H1 (cell line): ENCODE results near the gene GPR15. TPM values are rescaled to one million over a fixed set of nuclear protein-coding genes. Genes with fewer than 3 reads are reported as not detected.

Experiments used
- CTCF ChIA-PET: fragments of 300-600 bp; sonication (Branson Sonifier 250); formaldehyde crosslinking; loops from one replicate; lab custom pipeline; 2021; ENCODE audit not compliant: partially characterized antibody; lab: Charles Lee
- POLR2A ChIA-PET: fragments of 300-600 bp; sonication (Branson Sonifier 250); formaldehyde crosslinking; loops from one replicate; lab custom pipeline; 2021; ENCODE audit warnings: inconsistent platforms; ENCODE audit not compliant: partially characterized antibody; lab: Charles Lee
- DNase-seq, 2 experiments: peaks; one replicate each; pipeline versions ENCODE4 v3.0.0 to v3.0.0-alpha.2; 2010 to 2022; ENCODE audit warnings: low spot score in 2 of 2, low read depth in 1 of 2, mixed read lengths in 1 of 2
- FAIRE-seq: peaks from 2 replicates; lab custom pipeline; 2011; peaks lifted over from hg19 to GRCh38; lab: Jason Lieb, UNC
- H2AFZ ChIP-seq: 2 replicates; pipeline ENCODE4 v1.8.1; 2012; ENCODE audit warnings: low read length, inconsistent platforms
- H2AK5ac ChIP-seq: 2 replicates; pipeline ENCODE4 v1.6.1; 2013; ENCODE audit warnings: low read depth, low read length
- H2BK120ac ChIP-seq: replicated peaks from 2 replicates; pipeline ENCODE3; 2013; ENCODE audit warnings: low read depth, low read length, inconsistent platforms
- H2BK12ac ChIP-seq: 2 replicates; pipeline ENCODE4 v1.6.1; 2013; ENCODE audit warnings: low read depth, low read length
- H2BK15ac ChIP-seq: 2 replicates; pipeline ENCODE4 v1.6.1; 2013; ENCODE audit warnings: low read length
- H2BK20ac ChIP-seq: 2 replicates; pipeline ENCODE4 v1.6.1; 2013; ENCODE audit warnings: low read length
- H2BK5ac ChIP-seq: 2 replicates; pipeline ENCODE4 v1.6.1; 2013; ENCODE audit warnings: low read depth, low read length
- H3K14ac ChIP-seq: 2 replicates; pipeline ENCODE4 v1.6.1; 2013; ENCODE audit warnings: inconsistent platforms; ENCODE audit not compliant: insufficient read length
- H3K18ac ChIP-seq: 2 replicates; pipeline ENCODE4 v1.6.1; 2013; ENCODE audit warnings: low read length; ENCODE audit errors: extremely low read depth
- H3K23ac ChIP-seq: 2 replicates; pipeline ENCODE4 v1.6.1; 2013; ENCODE audit warnings: inconsistent platforms; ENCODE audit not compliant: insufficient read length
- H3K23me2 ChIP-seq: 2 replicates; pipeline ENCODE4 v1.6.1; 2013; ENCODE audit warnings: low read depth, low read length
- H3K27ac ChIP-seq: 2 replicates; pipeline ENCODE4 v1.6.1; 2011; ENCODE audit warnings: low read depth, low read length, inconsistent platforms
- H3K27me3 ChIP-seq, 4 experiments: replicated peaks in 1 of 4; 1 replicate in 1 of 4; 2 replicates in 3 of 4; pipeline versions ENCODE4 v1.6.1 to v1.8.1; 2011 to 2013; ENCODE audit warnings: low read length in 3 of 4, mild to moderate bottlenecking in 3 of 4, inconsistent platforms in 2 of 4, mixed read lengths in 2 of 4, moderate library complexity in 1 of 4; ENCODE audit not compliant: control insufficient read depth in 3 of 4, insufficient read depth in 3 of 4; ENCODE audit errors: extremely low read depth in 1 of 4
- H3K36me3 ChIP-seq, 4 experiments: 2 replicates each; pipeline versions ENCODE4 v1.6.1 to v1.8.1; 2011 to 2013; ENCODE audit warnings: mild to moderate bottlenecking in 4 of 4, low read length in 3 of 4, moderate library complexity in 2 of 4, control low read depth in 1 of 4, inconsistent platforms in 1 of 4; ENCODE audit not compliant: insufficient read depth in 4 of 4, control insufficient read depth in 2 of 4
- H3K4ac ChIP-seq: replicated peaks from 2 replicates; pipeline ENCODE3; 2013; ENCODE audit warnings: low read length, low read depth, mixed read lengths, inconsistent platforms; ENCODE audit not compliant: insufficient read length
- H3K4me1 ChIP-seq, 4 experiments: replicated peaks in 1 of 4; 1 replicate in 1 of 4; 2 replicates in 3 of 4; pipeline versions ENCODE4 v1.6.1 to v1.8.1; 2011 to 2013; ENCODE audit warnings: low read length in 3 of 4, inconsistent platforms in 2 of 4, mixed read lengths in 1 of 4; ENCODE audit not compliant: insufficient read depth in 4 of 4, control insufficient read depth in 3 of 4
- H3K4me2 ChIP-seq, 2 experiments: 2 replicates each; pipeline versions ENCODE4 v1.6.1 to v1.8.1; 2011 to 2013; ENCODE audit warnings: low read depth in 2 of 2, low read length in 2 of 2, control low read depth in 1 of 2, inconsistent platforms in 1 of 2, mild to moderate bottlenecking in 1 of 2; ENCODE audit not compliant: insufficient read depth in 1 of 2
- H3K4me3 ChIP-seq, 4 experiments: fragments of 200-600, 300-600 bp in 1 of 4; sonication (generic), shearing (Covaris generic), sonication (Bioruptor Twin) in 1 of 4; 2 replicates each; pipeline versions ENCODE4 v1.5.1 to v1.8.1; 2011 to 2016; ENCODE audit warnings: low read length in 4 of 4, low read depth in 3 of 4, control low read depth in 2 of 4, inconsistent platforms in 2 of 4, mild to moderate bottlenecking in 2 of 4, mixed read lengths in 1 of 4, moderate library complexity in 1 of 4; ENCODE audit not compliant: insufficient read depth in 2 of 4; ENCODE audit errors: extremely low read depth in 1 of 4
- H3K56ac ChIP-seq: replicated peaks from 2 replicates; pipeline ENCODE3; 2013; ENCODE audit warnings: low read depth, mild to moderate bottlenecking, mixed read lengths, low read length, inconsistent platforms; ENCODE audit not compliant: insufficient read length
- H3K79me1 ChIP-seq: 2 replicates; pipeline ENCODE4 v1.6.1; 2013; ENCODE audit warnings: low read depth, low read length, control low read depth
- H3K79me2 ChIP-seq, 2 experiments: 2 replicates each; pipeline versions ENCODE4 v1.6.1 to v1.8.1; 2012 to 2013; ENCODE audit warnings: low read length in 2 of 2, mild to moderate bottlenecking in 2 of 2, inconsistent platforms in 1 of 2; ENCODE audit not compliant: insufficient read depth in 2 of 2, control insufficient read depth in 1 of 2
- H3K9ac ChIP-seq, 4 experiments: replicated peaks in 1 of 4; 1 replicate in 1 of 4; 2 replicates in 3 of 4; pipeline versions ENCODE4 v1.6.1 to v1.8.1; 2011 to 2013; ENCODE audit warnings: low read depth in 3 of 4, low read length in 3 of 4, control low read depth in 2 of 4, mild to moderate bottlenecking in 2 of 4, moderate library complexity in 2 of 4, inconsistent platforms in 1 of 4; ENCODE audit errors: extremely low read depth in 1 of 4
- H3K9me3 ChIP-seq, 2 experiments: 2 replicates each; pipeline versions ENCODE4 v1.6.1 to v1.8.1; 2012 to 2013; ENCODE audit warnings: mild to moderate bottlenecking in 2 of 2, moderate library complexity in 2 of 2, control low read depth in 1 of 2, inconsistent platforms in 1 of 2, low read depth in 1 of 2, low read length in 1 of 2, mixed read lengths in 1 of 2; ENCODE audit not compliant: insufficient read depth in 2 of 2
- H4K20me1 ChIP-seq, 2 experiments: replicated peaks in 1 of 2; 2 replicates each; pipeline versions ENCODE3 to v1.8.1; 2011 to 2013; ENCODE audit warnings: inconsistent platforms in 2 of 2, low read length in 2 of 2, mild to moderate bottlenecking in 1 of 2; ENCODE audit not compliant: insufficient read depth in 2 of 2, control insufficient read depth in 1 of 2
- H4K5ac ChIP-seq: 2 replicates; pipeline ENCODE4 v1.6.1; 2013; ENCODE audit warnings: low read length, low read depth, mixed read lengths, inconsistent platforms; ENCODE audit not compliant: insufficient read length
- H4K8ac ChIP-seq: 2 replicates; pipeline ENCODE4 v1.8.0; 2013; ENCODE audit warnings: mild to moderate bottlenecking, moderate library complexity, low read length, inconsistent platforms; ENCODE audit not compliant: insufficient read depth; ENCODE audit errors: extremely low read depth
- H4K91ac ChIP-seq: replicated peaks from 2 replicates; pipeline ENCODE3; 2013; ENCODE audit warnings: low read length, mixed read lengths, inconsistent platforms; ENCODE audit not compliant: insufficient read length
- EGR1 ChIP-seq: IDR thresholded peaks from 2 replicates; pipeline ENCODE4 v1.6.1; 2011; ENCODE audit warnings: low read depth, low read length, borderline replicate concordance
- GTF2F1 ChIP-seq: IDR thresholded peaks from 2 replicates; pipeline ENCODE4 v1.6.1; 2012; ENCODE audit warnings: low read depth, low read length, improper control_type of control experiment, borderline replicate concordance
- JUN ChIP-seq: IDR thresholded peaks from 2 replicates; pipeline ENCODE4 v1.6.1; 2011; ENCODE audit warnings: low read depth, mild to moderate bottlenecking, improper control_type of control experiment, low read length
- PHF8 ChIP-seq: fragments of 200-600 bp; sonication (generic); conservative IDR thresholded peaks from 2 replicates; pipeline ENCODE4 v1.7.1; 2012; ENCODE audit warnings: low read depth, mild to moderate bottlenecking, inconsistent platforms, low read length, moderate library complexity
- SIX5 ChIP-seq: IDR thresholded peaks from 2 replicates; pipeline ENCODE4 v1.6.1; 2011; ENCODE audit warnings: mild to moderate bottlenecking, low read depth, low read length
- YY1 ChIP-seq: IDR thresholded peaks from 2 replicates; pipeline ENCODE4 v1.6.1; 2011; ENCODE audit warnings: low read depth, mild to moderate bottlenecking, low read length
- WGBS, 2 experiments: shearing (Covaris generic) in 1 of 2; methylation state at CpG; one replicate each; pipeline versions ENCODE4 v1.1.6 to v1.1.7; 2013 to 2015; ENCODE audit warnings: low lambda C conversion rate in 2 of 2, mixed read lengths in 2 of 2, inconsistent platforms in 1 of 2, low coverage in 1 of 2, missing lambda C conversion rate in 1 of 2; ENCODE audit not compliant: insufficient replicate concordance in 2 of 2, insufficient coverage in 1 of 2, insufficient read length in 1 of 2; ENCODE audit errors: extremely low coverage in 1 of 2, missing lambda C conversion rate in 1 of 2; 5-methylcytosine and 5-hydroxymethylcytosine counted together
- polyA plus RNA-seq, 7 experiments: library from polyadenylated mRNA; depleted of rRNA in 3 of 7; stranded (reverse) in 5 of 7; unstranded in 2 of 7; fragments of >200 nt in 5 of 7; fragments of 200-250 nt in 2 of 7; gene quantifications; 1 replicate in 5 of 7; 2 replicates in 1 of 7; 4 replicates in 1 of 7; pipeline versions ENCODE4 v1.2.1 to v1.2.3, GENCODE V29; 2011 to 2013; ENCODE audit warnings: missing spikeins in 2 of 7, mixed read lengths in 2 of 7
- total RNA-seq: library from RNA; stranded (reverse); fragmentation: NEBNext Ultra II Directional; extraction: Animal tissue kit (Norgen Biotek cat#: 25700); gene quantifications from 2 replicates; pipeline ENCODE4 v1.2.1, GENCODE V29; 2021
- TF ChIP-seq, protein P1 (sequence below): IDR thresholded peaks from 2 replicates; pipeline ENCODE4 v1.6.1; 2011; ENCODE audit warnings: low read depth, mild to moderate bottlenecking, low read length; ENCODE audit not compliant: insufficient read depth

GPR15 gene
- total and polyA plus RNA-seq, 2 of the 8 experiments (the other 6 are each of a cell fraction or from before 2014, with no cell fraction given) = not detected

DNA sequence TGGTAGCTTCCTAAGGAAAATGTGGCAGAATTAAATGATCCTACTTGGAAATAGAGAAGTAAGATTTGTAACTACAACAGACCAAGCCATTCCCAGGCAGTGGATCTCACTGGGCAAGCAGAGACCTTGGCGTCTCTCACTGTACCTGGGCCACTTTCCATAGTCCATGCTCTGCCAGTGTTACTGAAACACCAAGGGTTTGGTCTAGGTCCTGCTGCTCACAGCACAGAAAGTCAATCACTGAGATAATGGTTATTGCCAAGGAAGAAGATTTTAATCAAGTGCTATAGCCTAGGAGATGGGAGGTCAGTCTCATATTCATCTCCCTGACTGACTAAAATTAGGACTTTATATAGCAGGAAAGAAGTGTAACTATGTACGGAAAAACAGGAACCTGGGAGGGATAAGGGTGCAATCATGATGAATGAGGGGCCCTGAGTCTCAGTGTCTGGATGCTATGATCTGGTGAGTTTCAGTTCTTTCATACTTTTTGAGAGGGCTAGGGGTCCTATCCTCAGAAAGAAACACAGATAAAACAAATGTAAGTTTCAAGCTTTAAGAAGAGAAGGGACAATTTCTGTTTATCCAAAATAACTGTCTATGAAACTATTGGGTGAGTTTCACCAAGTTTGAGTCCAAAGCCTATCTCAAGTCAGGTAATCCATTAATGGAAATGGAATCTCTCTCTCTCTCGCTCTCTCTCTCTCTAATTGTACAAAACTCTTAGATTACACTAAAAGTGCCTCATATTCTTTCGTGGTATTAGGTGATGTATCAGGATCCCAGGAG, 20.6 kb downstream of the GPR15 start:
- Histone ChIP-seq H3K36me3 (no peaks in the 10 kb centered on the region), H4K8ac (no peak overlapping the region), H3K23ac (no peak overlapping the region), H3K14ac (no peak overlapping the region), H3K4me2 (no peak overlapping the region), H3K18ac (no peak overlapping the region), H3K4me1 (no peaks in the 10 kb centered on the region), H2AFZ (no peak overlapping the region), H3K4ac (no peak overlapping the region), H3K79me1 (no peaks in the 10 kb centered on the region), H3K27me3 (peaks cover 0 to 1% (median 0%) of the 10 kb centered on the region in 4 experiments; a peak in 1 of 7 replicates), H3K9me3 (no peaks in the 10 kb centered on the region), H3K23me2 (no peaks in the 10 kb centered on the region), H3K27ac (no peak overlapping the region), H2AK5ac (no peak overlapping the region), H2BK20ac (no peak overlapping the region), H2BK12ac (no peak overlapping the region), H3K56ac (no peak overlapping the region), H4K91ac (no peak overlapping the region), H3K9ac (no peak overlapping the region), H3K79me2 (no peaks in the 10 kb centered on the region), H2BK15ac (no peak overlapping the region), H2BK120ac (no peak overlapping the region), H4K5ac (no peak overlapping the region), H2BK5ac (no peak overlapping the region), H3K4me3 (no peak overlapping the region), H4K20me1 (no peaks in the 10 kb centered on the region)
- POLR2A ChIA-PET = no interaction called here
- TF ChIP-seq YY1 = no peak
- no peak for TF ChIP-seq JUN
- no peak for TF ChIP-seq PHF8
- no peak for TF ChIP-seq EGR1
- no peak for TF ChIP-seq GTF2F1
- no peak for TF ChIP-seq SIX5
- TF ChIP-seq, protein P1, sequence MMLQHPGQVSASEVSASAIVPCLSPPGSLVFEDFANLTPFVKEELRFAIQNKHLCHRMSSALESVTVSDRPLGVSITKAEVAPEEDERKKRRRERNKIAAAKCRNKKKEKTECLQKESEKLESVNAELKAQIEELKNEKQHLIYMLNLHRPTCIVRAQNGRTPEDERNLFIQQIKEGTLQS = no peak
- CTCF ChIA-PET = interaction anchor here (1.3 kb wide), 1 partner anchor 22 kb away, joined by 3 read pairs; no protein-coding TSS in a partner anchor
- 72% methylated on average over 4 of the region's 4 CpGs; no CpG with 5 or more reads in 1 of the 2 experiments for WGBS, 2 experiments
- FAIRE-seq = no peak
- DNase-seq = no peak
